Measurements from ENCODE around the gene GMPR.

The GMPR gene

GRCh38 chr6:16299861-16300260 lies 61.5 kb downstream of the GMPR start:
- Histone ChIP-seq H3F3A (ENCODE audit: low read depth) (no peaks in the 10 kb centered on the region), H3K4me1 (ENCODE audit: insufficient read depth, low read length, poor library complexity, severe bottlenecking) (no peaks in the 10 kb centered on the region), H3K4me2 (ENCODE audit: low read depth, low read length, poor library complexity, severe bottlenecking) (no peak overlapping the region), H3K9ac (ENCODE audit: low read depth, low read length, poor library complexity, severe bottlenecking) (no peak overlapping the region), H3K27me3 (ENCODE audit: insufficient read depth, low read length, poor library complexity, severe bottlenecking) (no peaks in the 10 kb centered on the region), H4K20me1 (ENCODE audit: insufficient read depth, low read length, poor library complexity, severe bottlenecking) (no peaks in the 10 kb centered on the region), H3K79me2 (ENCODE audit: insufficient read depth, low read length) (no peaks in the 10 kb centered on the region), H3K9me2 (replicated peaks; ENCODE audit: low read depth, low read length) (no peaks in the 10 kb centered on the region), H3K9me3 (ENCODE audit: insufficient read depth, low read depth, low read length) (no peaks in the 10 kb centered on the region), H3K36me3 (ENCODE audit: insufficient read depth, low read length) (0 out of 2 replicates have a peak, but pooled peaks cover 4% of the 10 kb centered on the region), H2AFZ (ENCODE audit: low read length) (no peak overlapping the region), H3K4me3 (ENCODE audit: low read length, poor library complexity, severe bottlenecking) (no peak overlapping the region)
- TF ChIP-seq EZH2phosphoT487 (IDR thresholded peaks at IDR 0.05; ENCODE audit: borderline replicate concordance): no peak
- no peak for TF ChIP-seq CTCF (conservative IDR thresholded peaks at IDR 0.05; ENCODE audit: low read length)

GRCh38 chr6:16301511-16301910 lies 63.1 kb downstream of the GMPR start:
- Histone ChIP-seq H3K4me3 (ENCODE audit: low read length, poor library complexity, severe bottlenecking) (no peak overlapping the region), H3F3A (ENCODE audit: low read depth) (no peaks in the 10 kb centered on the region), H3K9ac (ENCODE audit: low read depth, low read length, poor library complexity, severe bottlenecking) (no peak overlapping the region), H3K36me3 (ENCODE audit: insufficient read depth, low read length) (peaks cover 13% of the 10 kb centered on the region; the same call in 1 of the 2 replicates), H4K20me1 (ENCODE audit: insufficient read depth, low read length, poor library complexity, severe bottlenecking) (no peaks in the 10 kb centered on the region), H3K9me2 (replicated peaks; ENCODE audit: low read depth, low read length) (no peaks in the 10 kb centered on the region), H2AFZ (ENCODE audit: low read length) (no peak overlapping the region), H3K27me3 (ENCODE audit: insufficient read depth, low read length, poor library complexity, severe bottlenecking) (no peaks in the 10 kb centered on the region), H3K79me2 (ENCODE audit: insufficient read depth, low read length) (no peaks in the 10 kb centered on the region), H3K4me1 (ENCODE audit: insufficient read depth, low read length, poor library complexity, severe bottlenecking) (no peaks in the 10 kb centered on the region), H3K4me2 (ENCODE audit: low read depth, low read length, poor library complexity, severe bottlenecking) (no peak overlapping the region), H3K9me3 (ENCODE audit: insufficient read depth, low read depth, low read length) (no peaks in the 10 kb centered on the region)
- TF ChIP-seq EZH2phosphoT487 (IDR thresholded peaks at IDR 0.05; ENCODE audit: borderline replicate concordance) (no peak), CTCF (conservative IDR thresholded peaks at IDR 0.05; ENCODE audit: low read length) (no peak)

GRCh38 chr6:16302721-16303552 lies 64.5 kb downstream of the GMPR start:
- no peak for TF ChIP-seq EZH2phosphoT487 (IDR thresholded peaks at IDR 0.05; ENCODE audit: borderline replicate concordance)
- Histone ChIP-seq H3F3A (ENCODE audit: low read depth) (no peaks in the 10 kb centered on the region), H3K9me3 (ENCODE audit: insufficient read depth, low read depth, low read length) (no peaks in the 10 kb centered on the region), H3K36me3 (ENCODE audit: insufficient read depth, low read length) (peaks cover 16% of the 10 kb centered on the region; the same call in 1 of the 2 replicates), H3K9ac (ENCODE audit: low read depth, low read length, poor library complexity, severe bottlenecking) (no peak overlapping the region), H4K20me1 (ENCODE audit: insufficient read depth, low read length, poor library complexity, severe bottlenecking) (no peaks in the 10 kb centered on the region), H2AFZ (ENCODE audit: low read length) (no peak overlapping the region), H3K4me3 (ENCODE audit: low read length, poor library complexity, severe bottlenecking) (no peak overlapping the region), H3K4me1 (ENCODE audit: insufficient read depth, low read length, poor library complexity, severe bottlenecking) (no peaks in the 10 kb centered on the region), H3K27me3 (ENCODE audit: insufficient read depth, low read length, poor library complexity, severe bottlenecking) (no peaks in the 10 kb centered on the region), H3K4me2 (ENCODE audit: low read depth, low read length, poor library complexity, severe bottlenecking) (no peak overlapping the region), H3K9me2 (replicated peaks; ENCODE audit: low read depth, low read length) (no peaks in the 10 kb centered on the region), H3K79me2 (ENCODE audit: insufficient read depth, low read length) (no peaks in the 10 kb centered on the region)

Data from Loucy (cell line).